GM21528 (cell line): ENCODE measurements around the gene PYGM.

Experiments used
- ATAC-seq: cut with Tn5 transposase; IDR thresholded peaks from one replicate; pipeline ENCODE4 v1.9.1; 2021; ENCODE audit warnings: mild to moderate bottlenecking, moderate library complexity; ENCODE audit not compliant: unreplicated experiment, low FRiP score

The PYGM gene

DNA sequence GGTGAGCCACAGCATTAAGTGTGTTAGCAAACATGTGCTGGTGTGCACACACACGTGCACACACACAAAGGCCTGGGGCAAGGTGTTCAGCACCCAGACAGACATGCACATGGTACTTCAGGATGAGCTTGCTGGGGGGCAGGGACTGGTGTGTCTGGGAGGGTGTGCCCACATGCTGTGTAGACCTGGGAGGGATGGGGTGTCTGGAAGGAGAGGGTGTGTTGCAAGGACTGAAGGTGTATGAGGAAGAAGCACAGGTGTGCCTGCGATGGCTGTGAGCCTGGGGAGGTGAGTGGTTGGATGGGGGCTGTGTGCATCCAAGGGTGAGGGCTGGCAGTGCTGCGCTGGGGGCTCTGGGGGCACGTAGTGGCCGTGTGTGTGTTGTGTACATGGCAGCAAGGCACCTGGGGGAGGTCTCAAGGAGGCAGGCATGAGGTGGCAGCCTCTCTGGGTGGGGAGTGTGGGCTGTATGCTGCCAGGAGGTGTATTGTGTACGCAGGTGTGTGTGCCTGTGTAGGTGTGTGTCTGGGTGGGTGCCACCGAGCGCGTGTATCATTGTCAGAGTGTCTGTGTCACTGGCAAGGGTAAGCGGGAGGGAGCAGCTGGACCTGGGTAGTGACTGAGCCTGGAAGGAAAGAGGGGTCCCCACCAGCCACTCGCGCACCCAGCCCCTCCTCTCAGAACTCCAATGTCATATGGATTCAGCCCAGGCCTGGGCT is 39.0 kb downstream of the PYGM start:
- ATAC-seq = no peak

DNA sequence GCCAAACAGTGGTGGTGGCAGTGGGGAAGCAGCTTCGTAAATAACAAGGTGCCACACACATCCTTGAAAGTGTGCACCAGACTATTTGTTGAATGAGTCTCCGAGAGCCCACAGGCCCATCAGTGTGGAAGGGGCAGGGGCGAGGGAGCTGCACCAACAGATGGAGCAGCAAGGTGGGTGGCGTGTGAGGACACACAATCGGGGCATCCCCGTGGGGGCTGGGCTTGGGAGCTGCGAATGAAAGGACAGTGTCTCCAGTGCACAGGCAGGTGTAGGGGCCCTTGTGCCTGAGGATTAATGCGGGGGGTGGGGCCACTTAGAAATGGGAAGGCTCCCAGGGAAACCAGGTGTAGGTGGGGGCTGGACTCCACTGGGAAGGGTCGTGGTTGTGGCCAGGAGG is 39.6 kb downstream of the PYGM start:
- ATAC-seq = no peak

DNA sequence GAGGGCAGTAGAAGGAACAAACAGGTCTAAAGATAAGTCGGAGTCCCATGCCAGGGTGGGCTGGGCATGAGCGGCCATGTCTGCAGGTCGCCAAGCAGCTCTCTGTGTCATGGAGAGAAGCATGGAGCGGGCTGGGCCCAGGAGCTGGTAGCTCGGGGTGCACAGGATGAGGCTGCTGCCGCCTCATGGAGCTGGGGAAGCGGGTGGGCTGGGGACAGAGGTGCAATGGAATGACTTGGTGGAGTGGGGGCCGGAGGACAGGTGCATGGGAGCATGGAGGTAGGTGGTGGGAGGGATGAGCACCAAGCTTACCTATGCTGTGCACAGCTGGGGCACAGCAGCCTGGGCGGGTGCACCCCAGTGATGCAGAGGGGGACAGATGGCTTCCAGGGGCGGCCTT is 40.4 kb downstream of the PYGM start:
- no peak for ATAC-seq

DNA sequence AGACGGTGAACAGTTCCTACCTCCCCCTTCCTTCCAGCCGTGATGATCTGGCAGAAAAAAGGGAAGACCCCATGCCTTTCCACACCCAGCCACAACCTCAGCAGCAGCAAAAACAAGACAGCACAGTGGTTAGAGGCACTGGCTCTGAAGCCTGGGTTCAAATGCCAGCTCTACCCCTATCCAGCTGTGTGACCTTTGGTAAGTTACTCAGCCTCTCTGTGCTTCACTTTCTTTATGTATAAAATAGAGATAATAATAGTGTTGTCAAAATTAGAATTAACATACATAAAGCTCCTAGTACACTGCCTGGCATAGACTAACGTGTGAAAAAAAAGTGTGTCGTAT is 41.0 kb downstream of the PYGM start:
- no peak for ATAC-seq

DNA sequence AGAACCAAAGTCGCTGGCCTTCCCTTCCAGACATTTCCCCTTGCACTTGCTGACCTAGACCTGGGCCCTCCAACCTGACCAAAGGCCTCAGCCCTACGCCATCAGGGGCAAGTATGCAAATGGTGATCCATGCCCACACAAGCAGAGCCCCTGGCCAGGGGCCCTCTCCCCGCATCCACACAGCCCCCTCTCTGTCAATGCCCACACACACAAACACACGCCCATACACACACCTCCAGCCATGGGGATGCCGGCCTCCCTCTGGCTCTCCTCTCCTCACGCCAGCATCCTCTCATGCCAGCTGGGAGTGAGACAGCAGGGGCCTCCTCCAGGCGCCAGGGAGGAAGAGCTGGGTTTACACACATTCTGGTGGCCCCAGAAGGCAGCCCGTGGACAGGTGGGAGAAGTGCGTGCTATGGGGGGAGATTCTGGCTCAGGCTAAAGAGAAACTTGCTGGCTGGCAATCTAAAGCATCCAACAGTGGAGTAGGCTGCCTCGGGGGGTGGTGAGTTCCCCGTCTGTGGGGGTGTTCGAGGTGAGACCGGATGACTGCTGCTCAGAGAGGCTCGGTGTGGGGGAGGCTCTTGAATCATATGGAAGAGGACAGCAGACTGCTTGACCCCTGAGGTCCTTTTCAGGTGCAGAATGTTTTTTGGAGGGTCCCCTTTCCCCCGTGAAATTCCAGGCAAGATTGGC is 41.5 kb downstream of the PYGM start:
- ATAC-seq = no peak

DNA sequence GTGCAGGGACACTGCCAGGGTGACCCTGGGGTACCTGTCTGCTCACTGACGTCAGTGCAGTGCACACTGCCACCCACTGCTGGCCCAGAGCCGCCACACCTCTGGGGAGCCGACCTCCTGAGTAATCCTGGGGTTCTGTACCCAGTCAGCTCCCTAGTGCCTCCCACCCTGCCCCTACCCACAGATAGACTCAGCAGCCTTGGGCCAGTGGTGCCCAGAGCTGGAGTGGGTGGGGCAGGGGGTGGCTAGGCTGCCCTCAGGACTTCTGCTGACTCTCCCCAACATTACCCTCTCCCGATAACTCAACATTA is 42.6 kb downstream of the PYGM start:
- ATAC-seq = no peak

DNA sequence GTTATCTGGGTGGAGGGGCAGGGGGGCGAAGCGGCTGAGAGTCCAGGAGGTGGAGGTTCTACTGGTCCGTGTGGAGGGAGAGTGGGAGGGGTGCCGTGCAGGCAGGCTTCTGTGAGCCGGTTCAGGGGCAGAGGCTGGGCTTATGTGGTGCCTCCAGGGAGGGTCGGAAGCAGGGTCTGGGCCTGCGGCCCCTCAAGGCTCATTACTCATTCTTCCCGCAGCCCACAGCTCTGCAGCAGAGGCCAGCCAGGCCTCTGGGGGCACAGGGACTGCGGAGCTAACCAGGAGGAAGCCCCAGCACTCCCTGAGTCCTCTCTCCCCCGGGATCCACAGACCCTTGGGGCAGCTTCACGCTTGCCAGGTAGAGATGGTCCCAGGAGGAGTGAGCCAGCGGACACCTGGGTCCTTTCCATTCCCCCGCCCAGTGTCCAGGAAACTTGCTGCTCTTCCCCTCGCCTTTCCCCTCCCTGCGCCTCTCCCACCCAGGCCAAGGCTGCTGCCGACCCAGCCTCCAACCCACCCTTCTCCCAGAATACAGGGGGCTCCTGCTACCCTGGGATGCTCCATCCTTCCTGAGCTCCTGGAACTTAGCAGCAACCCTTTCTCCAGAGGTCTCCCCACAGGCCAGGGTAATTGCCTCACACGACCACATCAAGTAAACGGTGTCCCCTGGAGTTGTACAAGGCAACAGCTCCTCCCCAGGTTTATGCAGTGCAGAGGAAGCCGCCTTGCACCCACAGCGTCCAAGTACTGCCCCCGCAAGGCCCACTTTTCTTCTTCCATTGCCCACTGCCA is 43.1 kb downstream of the PYGM start:
- ATAC-seq = no peak

DNA sequence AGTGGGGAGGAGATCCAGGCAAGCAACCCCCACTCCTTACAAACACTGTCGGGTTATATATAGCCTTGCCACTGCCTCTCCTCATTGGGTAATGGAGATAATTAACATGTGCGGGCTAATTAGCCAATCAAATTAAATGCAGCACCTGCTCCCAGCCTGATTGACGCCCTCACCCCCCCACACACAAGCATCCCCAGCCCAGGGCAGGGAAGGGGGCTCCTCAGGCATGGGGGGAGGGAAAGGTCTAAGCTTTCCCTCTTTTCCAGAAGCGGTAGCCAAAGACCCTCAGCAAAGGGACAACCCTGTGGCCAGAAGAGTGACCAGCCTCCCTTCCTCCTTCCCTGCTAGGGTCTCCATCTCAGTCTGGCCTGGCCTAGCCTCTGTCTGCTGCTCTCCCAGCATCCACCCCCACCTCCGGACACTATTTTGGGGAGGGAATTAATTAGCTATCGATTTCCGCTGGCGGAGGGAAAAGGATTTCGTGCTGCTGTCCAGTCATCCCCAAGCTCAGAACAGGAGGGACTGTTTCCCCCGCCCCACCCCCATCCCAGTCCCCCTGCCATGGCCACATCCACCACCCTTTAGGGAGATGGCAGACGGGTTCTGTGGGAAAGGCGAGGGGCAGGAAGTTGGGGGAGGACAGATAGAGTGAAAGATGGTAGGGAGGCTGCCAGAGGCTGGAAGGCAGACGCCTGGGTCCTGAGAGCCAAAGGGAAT is 43.9 kb downstream of the PYGM start:
- ATAC-seq = no peak

DNA sequence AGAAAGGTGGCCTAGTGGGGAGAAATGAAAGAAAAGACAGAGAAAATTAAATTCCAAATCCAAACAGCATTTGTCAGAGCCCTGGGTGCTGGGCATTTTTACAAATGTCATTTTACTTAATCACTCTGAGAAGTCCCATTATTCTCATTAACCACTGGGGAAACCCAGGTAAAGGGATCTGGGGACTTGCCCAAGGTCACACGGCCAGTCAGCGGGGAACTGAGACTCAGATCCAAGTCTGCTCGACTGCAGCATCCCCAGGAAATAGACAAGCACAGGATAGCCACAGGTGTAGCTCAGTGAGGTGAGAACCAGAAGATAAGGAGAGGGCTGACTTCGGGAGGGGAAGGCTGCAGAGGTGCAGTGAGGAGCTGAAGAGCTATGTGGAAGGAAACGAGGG is 44.7 kb downstream of the PYGM start:
- ATAC-seq = no peak

DNA sequence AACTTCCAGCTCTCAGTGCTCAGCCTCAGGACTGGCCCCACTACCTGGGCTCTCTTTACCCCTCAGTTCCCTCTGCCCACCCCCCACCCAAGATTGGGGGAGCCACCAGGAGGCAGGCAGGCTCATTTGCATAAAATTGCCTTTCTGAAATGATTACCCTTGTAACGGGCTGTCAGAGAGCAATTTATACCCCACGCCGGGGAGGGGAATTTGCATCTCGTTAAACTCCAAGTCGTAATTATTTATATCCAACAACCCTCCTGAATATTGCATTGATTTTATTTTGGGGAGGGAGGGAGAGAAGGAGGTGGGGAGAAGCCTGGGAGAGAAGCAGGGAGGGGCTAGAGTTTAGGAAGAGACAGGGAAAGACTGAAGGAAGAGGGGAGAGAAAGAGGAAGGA is 45.1 kb downstream of the PYGM start:
- no peak for ATAC-seq

DNA sequence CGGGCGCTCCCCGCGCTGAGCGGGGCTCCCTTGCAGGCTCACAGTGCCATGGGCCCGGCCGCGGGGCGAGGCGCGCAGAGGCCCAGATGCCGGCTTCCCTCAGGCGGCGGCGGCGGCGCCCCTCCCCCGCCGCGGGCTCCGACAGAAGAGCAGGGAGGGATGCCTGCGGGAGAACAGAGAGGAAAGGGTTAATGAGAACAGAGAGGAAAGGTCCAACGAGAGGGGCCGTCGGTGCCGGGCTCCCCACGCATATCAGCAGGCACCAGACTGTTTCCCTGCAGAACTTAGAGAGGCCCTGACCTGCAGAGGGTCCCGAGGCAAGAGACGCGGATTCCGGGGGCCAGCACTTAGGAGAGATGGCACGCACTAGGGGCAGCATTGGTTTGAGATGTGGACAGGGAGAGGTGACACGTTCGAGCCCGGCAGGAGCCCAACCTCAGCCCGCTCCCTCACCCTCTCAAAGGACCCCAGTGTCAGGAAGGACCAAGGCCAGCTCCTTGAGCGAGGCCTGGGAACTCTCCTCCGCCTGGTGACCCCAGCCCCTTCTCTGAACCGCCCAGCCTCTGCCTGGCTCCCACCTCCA is 45.9 kb downstream of the PYGM start:
- ATAC-seq = no peak

DNA sequence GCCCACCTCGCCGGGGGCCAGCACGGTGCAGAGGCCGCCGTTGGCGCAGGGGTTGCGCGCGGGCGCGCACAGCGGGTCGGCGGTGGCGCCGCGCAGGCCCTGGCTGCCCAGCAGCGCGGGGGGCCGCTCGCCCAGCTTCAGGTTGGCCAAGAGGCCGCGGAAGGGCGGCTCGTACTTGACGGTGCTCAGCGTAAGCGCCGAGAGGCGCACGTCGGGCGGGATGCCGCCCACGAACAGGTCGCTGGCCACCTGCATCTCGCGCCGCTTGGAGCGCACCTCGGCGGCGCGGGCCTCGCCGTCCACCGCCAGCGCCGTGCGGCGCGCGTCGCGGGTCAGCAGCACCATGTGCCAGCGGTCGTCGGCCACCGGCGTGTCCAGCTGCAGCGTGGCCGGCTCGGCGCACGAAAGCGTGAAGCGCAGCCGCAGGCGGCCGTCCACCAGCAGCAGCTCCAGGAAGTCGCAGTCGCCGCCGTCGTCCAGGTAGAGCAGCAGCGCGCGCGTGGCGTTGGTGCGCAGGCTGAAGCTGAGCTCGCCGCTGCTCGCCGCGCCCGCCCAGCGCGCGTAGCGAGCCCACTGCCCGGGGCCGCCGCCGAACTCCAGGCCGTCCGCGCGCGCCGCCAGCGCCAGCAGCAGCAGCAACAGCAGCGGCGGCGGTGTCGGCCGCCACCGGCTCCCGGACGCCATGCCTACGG is 46.6 kb downstream of the PYGM start:
- ATAC-seq = no peak

DNA sequence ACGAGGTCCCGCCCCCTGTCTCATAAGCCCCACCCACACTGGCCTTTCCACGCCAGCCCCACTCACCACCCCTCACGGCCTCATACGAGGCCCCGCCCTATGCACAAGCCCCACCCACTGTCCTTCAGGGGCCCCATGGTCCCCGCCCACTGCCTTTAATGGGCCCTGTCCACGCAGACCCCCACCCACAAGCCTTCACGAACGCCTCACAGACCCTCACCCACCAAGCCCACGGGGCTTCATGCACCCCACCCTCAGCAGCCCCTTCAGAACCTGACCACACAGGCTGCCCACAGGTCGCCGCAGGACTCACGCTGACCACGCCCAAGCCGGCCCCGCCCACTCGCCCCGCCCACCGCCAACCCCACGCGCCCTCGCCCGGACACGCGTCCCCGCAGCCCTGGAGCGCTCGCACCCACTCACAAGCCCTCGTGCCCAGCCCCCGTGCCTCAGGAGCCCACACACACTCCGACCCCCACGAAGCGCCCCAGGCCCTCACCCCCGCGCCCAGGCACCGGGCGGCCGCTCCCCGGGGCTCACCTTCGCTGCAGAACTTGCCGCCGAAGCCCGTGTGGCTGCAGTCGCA is 47.3 kb downstream of the PYGM start:
- ATAC-seq = no peak

DNA sequence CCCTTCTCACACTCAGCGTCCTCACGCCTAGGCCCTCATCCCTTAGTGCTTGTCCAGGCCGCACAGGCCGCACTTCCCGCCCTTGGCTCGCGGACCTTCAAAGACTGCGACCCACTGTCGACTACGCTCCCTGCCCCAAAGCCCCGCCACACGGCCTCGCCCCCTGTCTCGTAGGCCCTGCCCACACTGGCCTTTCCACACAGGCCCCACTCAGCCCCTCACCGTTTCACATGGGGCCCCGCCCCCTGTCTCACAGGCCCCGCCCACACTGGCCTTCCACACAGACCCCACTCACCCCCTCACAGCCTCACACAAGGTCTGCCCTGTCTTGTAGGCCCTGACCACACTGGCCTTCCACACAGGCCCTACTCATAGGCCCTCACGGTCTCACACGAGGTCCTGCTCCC is 47.8 kb downstream of the PYGM start:
- ATAC-seq = no peak

DNA sequence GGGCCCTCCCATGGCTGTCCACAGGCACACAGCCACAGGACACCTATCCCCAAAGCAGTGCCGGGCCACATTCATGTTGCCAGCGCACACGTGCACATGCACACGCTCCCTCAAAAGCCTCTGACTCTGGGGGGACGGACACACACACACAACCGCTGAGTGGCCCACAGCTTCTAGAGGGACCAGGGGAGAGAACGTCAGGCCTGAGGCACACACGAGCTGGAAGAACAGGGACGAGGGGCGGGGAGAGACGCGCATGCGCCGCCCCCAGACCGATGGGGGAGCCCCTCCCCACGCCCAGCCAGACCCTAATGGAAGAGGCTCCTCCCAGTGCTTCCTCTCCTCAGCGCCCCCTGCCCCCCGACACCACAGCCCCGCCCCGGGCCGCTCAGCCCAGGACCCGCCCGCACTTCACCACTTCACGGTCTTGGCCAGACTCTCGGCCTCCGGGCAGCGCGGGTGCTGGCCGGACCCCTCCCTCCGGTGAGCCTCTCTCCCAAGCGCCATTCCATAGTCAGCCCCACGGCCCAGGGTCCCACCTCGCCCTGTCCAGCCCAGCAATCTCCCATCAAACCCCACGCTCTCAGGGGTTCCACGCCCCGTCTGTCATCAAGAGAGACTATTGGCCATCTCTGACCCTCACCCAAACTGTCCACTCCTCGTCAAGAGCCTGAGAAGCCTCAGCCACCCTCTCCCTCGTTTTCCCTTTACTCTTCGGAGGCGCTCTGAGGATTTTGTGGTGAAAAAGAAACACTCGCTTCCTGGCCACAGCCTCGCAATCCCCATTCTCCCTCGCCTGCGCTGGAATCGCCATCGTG is 48.4 kb downstream of the PYGM start:
- ATAC-seq = no peak

DNA sequence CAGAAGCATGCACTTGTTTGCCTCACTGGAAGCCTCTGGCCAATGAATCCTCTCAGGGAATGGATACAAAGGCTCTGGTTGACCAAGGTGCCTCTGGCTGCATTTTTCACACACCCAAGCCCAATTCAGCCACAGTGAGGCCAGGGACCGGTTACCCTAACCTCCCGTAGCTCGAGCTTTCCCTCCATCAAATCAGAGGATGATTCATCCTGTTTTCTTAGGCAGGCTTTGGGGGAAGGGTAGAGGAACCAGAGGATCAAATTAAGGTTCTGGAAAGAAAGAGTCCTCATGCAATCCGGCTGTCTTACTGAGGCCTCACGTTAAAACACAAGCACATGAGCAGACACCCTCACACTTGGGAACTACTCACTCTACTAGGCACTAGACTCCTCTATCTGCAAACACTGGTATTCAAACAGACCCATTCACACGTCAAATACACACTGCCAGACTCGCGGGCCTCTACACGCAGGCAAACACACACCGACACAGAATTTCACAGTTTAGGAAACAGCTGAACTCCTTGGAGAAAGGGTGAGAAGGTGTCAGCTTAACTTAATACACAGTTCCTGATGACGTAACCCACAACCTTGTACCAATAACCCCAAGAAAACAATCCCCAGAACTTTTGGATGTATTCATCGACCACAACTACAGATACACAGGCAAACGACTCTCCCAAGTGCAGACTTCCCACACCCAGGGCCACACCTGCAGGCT is 49.2 kb downstream of the PYGM start:
- ATAC-seq = no peak

DNA sequence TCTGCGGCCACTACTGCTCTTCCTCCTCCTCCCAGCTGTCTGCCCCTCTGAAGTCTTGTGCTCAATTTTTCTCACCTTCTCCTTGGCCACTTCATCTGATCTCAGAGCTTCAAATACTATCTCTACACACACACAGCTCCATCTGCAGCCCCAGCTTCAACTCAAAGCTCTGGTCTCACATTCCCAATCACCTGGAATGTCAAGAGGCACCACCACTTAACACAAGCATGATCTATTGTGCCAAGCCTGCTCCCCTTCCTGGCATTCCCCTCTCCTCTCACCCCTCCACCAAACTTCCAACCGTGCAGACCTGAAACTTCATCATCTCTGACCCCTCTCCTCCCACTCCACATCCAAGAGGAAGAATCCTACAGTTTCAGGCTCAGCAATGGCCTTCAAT is 54.3 kb downstream of the PYGM start:
- ATAC-seq = no peak

DNA sequence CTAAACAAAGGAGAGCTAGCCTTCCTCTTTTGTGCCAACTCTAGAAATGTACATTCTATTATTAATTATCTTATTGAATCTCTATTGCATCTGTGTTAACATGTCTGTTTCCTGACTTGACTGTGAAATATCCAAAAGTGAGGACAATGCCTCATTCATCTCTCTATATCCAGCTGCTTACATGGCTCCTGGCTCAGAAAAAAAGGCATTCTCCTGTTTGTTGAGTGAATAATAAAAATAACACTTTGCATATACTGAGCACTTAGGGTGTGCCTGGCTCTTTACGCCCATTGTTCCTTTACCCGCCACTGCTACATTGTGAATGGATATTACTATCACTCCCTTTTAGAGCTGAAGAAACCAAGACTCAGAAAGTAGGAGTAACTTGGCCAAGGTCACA is 56.7 kb downstream of the PYGM start:
- ATAC-seq = no peak
